GM04504 (cell line): Measurements from ENCODE around the gene PCED1A.
"Not testable (repeated sequence)": the region's sequence is repeated elsewhere in the genome, so short reads cannot be mapped to it uniquely, and the experiment has no call there.

Experiments used
- DNase-seq: peaks from one replicate; pipeline ENCODE4 v3.0.0-alpha.2; 2012; ENCODE audit warnings: low read depth

PCED1A gene

DNA sequence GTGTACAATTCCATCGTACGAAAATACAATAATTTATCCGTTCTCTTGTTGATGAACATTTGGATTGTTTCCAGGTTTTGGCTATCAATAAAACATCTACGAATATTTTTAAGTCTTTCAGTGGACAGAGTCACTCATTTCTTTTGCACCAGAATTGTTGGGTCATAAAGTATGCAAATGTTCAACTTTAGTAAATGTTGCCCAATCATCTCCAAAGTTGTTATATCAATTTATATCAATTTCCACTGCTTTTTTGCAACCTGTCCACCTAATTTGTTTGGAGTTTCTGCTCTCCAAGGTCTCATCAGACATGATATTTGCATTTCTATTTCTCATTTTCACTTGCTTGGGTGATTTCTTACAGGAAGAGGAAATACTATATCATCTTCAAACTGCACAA is 13.8 kb downstream of the PCED1A start:
- no peak for DNase-seq

- no peak for DNase-seq
Observed at GRCh38 chr20:2825761-2826160, 14.7 kb downstream of the PCED1A start.

GRCh38 chr20:2822073-2822472 is 18.4 kb downstream of the PCED1A start:
- no peak for DNase-seq

GRCh38 chr20:2820896-2821869 is 19.3 kb downstream of the PCED1A start:
- no peak for DNase-seq

DNA sequence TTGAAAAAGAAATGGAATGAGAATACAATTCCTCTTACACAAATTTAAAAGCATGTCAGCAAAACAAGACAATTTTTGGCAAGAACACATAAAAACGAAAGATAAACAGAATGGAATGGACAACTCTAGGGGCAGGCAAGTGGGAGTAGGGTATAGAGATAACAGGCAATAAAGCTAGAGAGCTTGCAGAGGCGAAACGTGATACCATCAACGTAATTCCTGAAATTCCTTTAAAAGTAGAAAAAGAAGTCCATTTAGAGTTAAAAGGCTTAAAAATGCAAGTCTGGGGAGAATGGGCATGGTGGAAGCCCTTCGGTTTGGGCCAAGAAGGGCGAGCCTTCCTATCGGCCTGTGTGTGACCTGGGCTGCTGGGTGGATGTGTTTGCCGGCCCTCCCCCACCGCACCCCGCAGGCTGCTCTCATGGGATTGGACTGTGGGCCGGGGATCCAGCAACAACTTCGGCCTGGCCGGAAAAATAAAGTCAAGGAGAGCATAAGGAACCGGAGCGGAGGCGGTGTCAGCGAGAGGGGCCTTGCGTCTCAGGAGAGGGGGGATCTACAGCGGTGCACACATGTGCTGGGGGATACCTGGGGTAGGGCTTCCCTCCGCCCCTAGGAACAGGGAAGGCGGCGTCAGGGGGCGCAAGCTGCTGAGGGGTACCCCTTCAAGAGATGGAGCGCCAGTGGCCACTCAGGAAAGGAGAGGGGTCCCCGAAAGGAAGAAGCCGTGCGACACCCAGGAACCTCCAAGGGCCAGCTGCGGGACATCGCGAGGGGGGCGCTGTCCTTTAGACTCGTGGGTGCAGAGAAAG is 20.2 kb downstream of the PCED1A start:
- DNase-seq: no peak

GRCh38 chr20:2817891-2818595 is 22.4 kb downstream of the PCED1A start:
- DNase-seq: no peak

DNA sequence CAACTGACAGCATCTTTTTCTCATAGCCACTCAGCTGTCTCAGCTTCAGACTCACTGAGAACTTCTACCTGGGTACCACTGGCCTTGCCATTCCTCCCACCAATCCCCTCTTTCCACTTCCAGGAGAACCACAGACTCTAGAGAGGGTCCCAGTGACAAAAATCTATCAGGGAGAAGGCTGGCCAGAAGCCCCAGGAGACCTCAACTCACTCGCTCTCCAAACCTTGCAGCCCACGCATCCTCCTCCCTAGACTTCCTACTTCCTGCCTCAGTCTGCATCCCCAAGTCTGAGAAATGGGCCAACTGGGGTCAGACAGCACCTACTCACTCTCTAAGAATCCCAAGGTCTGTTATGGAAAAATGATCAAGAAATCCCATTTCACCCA is 23.1 kb downstream of the PCED1A start:
- no peak for DNase-seq

GRCh38 chr20:2816583-2817340 is 23.7 kb downstream of the PCED1A start:
- no peak for DNase-seq

DNA sequence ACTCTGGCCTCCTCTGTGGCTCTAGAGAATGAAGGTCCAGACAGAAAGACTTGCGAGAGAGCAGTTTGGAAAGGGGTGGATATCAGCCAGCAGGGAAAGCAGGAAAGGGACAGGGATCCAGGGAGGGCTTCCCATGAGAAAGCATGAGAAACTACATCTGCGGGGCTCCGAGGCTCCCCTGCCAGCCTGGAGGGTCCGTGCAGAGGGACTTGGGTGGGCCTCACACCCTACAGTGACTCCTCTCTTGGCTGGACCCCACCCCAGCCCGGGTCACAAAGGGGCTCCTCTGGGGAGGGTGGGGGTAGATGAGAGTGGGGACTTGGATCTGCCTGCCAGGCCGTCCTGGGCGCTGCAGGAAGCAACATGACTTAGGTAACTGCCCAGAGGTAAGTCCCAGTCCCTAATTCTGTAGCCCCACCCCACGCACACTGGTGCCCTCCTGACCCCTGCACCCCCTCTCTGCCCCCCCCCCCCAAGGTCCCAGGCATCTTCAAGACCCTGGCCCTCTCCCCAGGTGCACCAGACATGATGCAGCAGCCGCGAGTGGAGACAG is 24.3 kb downstream of the PCED1A start, which contains the start of gene TMEM239:
TSS of gene TMEM239 (plus strand) at position 335 of the 553 bp plus-strand sequence. CDS start at position 526, 191 bp downstream.
- no peak for DNase-seq

DNA sequence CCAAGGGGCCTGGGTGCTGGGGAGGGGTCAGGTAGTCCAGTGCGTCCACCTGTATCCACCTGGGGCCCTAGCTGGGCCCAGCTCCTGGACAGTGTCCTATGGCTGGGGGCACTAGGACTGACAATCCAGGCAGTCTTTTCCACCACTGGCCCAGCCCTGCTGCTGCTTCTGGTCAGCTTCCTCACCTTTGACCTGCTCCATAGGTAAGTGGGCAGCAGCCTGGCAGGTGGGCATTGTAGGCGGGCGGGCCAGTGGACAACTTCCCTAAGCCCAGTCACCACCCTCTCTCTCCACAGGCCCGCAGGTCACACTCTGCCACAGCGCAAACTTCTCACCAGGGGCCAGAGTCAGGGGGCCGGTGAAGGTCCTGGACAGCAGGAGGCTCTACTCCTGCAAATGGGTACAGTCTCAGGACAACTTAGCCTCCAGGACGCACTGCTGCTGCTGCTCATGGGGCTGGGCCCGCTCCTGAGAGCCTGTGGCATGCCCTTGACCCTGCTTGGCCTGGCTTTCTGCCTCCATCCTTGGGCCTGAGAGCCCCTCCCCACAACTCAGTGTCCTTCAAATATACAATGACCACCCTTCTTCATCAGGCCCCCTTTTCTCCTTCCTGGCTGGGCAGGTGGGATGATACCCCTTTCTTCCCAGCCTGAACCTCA is 25.1 kb downstream of the PCED1A start:
- no peak for DNase-seq

GRCh38 chr20:2814587-2815051 is 25.8 kb downstream of the PCED1A start, which contains the start of gene C20orf141:
TSS of gene C20orf141 (plus strand) at chr20:2814987. CDS start at chr20:2815185, 198 bp downstream.
- DNase-seq: peak; percentile 99

GRCh38 chr20:2814076-2814475 is 26.4 kb downstream of the PCED1A start:
- no peak for DNase-seq

- no peak for DNase-seq
Observed at GRCh38 chr20:2812189-2812588, 28.3 kb downstream of the PCED1A start.

DNA sequence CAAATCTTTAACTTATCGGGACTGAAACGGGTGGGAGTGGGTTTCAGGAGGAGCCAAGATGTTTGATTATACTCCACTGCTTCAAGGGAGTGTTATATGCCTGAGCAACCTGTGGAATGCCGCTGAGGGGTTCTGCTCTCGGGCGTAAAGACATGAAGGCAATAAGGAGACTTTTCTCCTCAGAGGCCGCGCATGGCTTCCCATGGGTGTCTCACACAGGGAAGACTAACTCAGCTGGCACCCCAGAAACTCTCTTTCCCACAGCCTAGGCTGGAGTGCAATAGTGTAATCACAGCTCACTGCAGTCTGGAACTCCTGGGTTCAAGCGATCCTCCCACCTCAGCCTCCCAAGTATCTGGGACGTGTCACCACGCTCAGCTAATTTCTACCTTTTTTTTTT is 30.8 kb downstream of the PCED1A start:
- DNase-seq: no peak

DNA sequence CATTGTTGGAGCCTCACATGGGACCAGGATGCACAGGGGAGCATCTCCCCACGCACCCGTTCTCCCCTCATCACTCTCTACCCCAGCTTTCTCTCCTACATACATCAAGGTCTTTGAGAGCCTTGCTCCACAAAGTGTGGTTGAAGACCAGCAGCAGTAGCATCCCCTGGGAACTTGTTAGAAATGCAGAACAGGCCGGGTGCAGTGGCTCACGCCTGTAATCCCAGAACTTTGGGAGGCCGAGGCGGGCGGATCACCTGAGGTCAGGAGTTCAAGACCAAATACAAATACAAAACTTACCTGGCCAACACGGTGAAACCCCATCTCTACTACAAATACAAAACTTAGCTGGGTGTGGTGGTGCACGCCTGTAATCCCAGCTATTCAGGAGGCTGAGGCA is 32.5 kb downstream of the PCED1A start:
- DNase-seq: not testable (repeated sequence)

GRCh38 chr20:2807019-2807418 is 33.4 kb downstream of the PCED1A start:
- no peak for DNase-seq

- no peak for DNase-seq
Observed at GRCh38 chr20:2806351-2806701, 34.1 kb downstream of the PCED1A start.

DNA sequence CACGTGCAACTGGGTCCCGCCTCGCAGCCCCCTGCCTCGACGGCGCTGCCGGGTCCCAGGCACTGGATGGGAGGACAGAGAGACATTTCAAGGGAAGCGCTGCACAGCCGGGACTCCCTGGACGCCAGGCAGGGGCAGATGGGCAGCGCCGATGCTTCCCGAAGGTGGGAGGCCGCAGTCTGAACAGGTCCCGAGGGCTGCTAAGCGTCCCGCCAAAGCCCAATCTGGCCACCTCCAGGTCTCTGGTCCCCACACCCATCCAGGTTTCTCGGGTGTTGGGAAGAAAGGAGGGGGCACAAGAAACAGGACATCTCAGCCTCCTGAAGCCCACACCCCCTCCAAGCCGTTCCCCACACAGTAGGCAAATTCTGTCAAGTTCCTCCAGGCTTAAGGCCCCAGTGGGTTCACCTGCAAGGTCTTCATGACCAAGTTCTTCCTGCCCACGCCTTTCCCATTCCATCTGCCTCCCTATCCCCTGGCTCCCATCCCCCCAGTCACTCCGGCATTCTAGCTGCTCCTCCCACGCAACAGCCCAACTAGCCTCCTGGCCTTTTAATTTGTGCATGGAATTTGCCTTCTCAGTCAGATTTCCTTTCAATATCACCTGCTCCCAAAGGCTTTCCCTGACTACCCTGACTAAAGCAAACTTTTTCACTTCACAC is 34.6 kb downstream of the PCED1A start:
- no peak for DNase-seq

DNA sequence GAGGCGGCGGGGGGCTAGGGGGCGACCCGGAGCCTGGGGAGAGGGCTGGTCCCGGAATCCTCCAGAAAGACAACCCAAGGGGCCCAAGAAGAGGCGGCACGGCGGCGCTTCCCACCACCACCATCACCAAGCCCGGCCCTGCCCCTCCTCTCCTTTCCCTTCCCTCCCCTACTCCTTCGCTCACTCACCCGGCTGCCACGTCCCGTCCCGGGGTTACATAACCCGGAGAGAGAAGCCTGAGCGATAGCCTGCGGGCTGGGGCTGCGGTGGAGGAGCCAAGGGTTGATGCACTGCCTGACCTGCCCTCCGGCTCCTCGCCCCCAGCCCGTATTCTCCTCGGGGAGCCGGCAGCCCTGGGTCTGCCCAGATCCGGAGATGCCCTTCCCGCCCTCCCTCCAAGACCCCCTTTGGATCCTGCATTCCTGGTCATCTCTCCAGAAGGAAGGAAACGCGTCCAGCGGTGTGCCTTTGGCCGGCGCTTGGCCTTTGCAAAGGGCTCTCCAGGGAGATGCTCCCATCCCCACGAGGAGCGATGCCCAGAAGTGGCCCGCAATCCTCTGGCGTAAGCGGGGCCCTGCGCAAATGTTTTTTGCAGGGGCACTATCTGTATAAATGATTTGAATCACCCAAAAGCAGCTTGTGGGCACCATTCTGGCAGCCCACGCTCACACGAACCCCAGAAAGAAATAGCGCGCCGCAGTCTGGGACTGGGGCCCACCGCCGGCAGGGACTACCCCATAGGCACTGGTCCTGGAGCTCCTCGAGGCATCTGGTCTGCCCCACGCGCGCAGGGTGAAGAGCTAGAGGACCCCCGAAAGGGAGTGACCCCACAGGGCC is 35.4 kb downstream of the PCED1A start:
- no peak for DNase-seq
